Loucy (cell line): Measurements from ENCODE around the gene MDGA2.

Source experiments
- EZH2phosphoT487 ChIP-seq: fragments of 200-600 bp; IDR thresholded peaks from 2 replicates; pipeline ENCODE4 v1.6.1; 2018; ENCODE audit warnings: antibody characterized with exemption, mild to moderate bottlenecking, moderate library complexity, borderline replicate concordance
- TF ChIP-seq, protein P1 (sequence below): fragments of 200-600 bp; sonication (generic); conservative IDR thresholded peaks from 2 replicates; pipeline ENCODE4 v1.5.1; 2014; ENCODE audit warnings: mild to moderate bottlenecking, antibody characterized with exemption, low read length

GRCh38 chr14:47302121-47302520, 373.3 kb downstream of the MDGA2 start:
- TF ChIP-seq, protein P1, sequence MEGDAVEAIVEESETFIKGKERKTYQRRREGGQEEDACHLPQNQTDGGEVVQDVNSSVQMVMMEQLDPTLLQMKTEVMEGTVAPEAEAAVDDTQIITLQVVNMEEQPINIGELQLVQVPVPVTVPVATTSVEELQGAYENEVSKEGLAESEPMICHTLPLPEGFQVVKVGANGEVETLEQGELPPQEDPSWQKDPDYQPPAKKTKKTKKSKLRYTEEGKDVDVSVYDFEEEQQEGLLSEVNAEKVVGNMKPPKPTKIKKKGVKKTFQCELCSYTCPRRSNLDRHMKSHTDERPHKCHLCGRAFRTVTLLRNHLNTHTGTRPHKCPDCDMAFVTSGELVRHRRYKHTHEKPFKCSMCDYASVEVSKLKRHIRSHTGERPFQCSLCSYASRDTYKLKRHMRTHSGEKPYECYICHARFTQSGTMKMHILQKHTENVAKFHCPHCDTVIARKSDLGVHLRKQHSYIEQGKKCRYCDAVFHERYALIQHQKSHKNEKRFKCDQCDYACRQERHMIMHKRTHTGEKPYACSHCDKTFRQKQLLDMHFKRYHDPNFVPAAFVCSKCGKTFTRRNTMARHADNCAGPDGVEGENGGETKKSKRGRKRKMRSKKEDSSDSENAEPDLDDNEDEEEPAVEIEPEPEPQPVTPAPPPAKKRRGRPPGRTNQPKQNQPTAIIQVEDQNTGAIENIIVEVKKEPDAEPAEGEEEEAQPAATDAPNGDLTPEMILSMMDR, result no peak
- no peak for TF ChIP-seq EZH2phosphoT487
